ENCODE results near the gene BICD2.
"Not testable (repeated sequence)": the region's sequence is repeated elsewhere in the genome, so short reads cannot be mapped to it uniquely, and the experiment has no call there.

The BICD2 gene

DNA sequence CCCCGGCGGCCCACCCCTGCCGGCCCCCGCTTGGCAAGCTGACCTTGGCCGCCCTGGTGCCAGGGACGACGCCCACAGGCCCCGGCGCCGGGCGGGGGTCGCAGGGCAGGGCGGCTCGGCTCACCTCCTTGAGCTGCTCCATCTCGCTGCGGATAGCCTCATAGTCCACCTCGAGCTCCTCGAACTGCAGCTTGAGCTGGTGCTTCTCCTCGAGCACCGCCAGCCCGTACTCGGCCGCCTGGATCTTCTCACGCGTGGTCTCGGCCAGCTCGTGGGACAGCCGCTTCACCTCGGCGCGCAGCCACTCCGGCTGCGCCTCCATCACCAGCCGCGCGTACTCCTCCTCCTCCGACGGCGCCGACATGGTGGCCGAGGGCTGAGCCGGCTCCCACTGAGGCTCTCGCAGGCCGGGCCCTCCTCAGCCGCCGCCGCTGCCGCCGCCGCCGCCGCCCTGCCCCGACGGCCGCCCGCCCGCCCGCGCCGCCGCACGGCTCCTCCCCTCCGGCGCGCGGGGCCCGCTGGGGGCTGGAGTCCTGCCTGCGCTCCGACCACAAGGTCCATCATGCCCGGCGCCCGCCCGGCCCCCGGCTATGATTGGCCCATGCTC, at the start of gene BICD2:
Gene BICD2, minus strand, starts transcription at position 453 of the 607 bp plus-strand sequence. Its CDS starts 89 bp downstream, at position 364.
- peak within 1 kb of the TSS; percentile 98 for H3K27ac ChIP-seq (ENCODE audit: low read length)
- peaks cover 35% of the 10 kb centered on the region for H3K4me1 ChIP-seq (ENCODE audit: insufficient read depth, low read length)
- H3K79me2 ChIP-seq (ENCODE audit: insufficient read depth, low read length): peaks cover 51% of the 10 kb centered on the region
- no peaks in the 10 kb centered on the region; the same call in 1 of the 2 replicates for H3K36me3 ChIP-seq (ENCODE audit: insufficient read depth, low read length)
- H3K27me3 ChIP-seq (ENCODE audit: insufficient read depth, low read length, poor library complexity): no peaks in the 10 kb centered on the region
- DNase-seq: no peak
- H3K4me3 ChIP-seq (ENCODE audit: low read depth in 1 of 2, low read length in 2 of 2): peak within 1 kb of the TSS; percentile 83
- peak within 1 kb of the TSS; percentile 98 for H2AFZ ChIP-seq (ENCODE audit: low read depth, low read length)
- no peaks in the 10 kb centered on the region for H3K9me3 ChIP-seq (ENCODE audit: insufficient read depth, low read length, severe bottlenecking)
- peak within 1 kb of the TSS; percentile 99 for H3K9ac ChIP-seq (ENCODE audit: low read depth, low read length)
- H3K4me2 ChIP-seq (ENCODE audit: insufficient read depth, low read length): peak within 1 kb of the TSS; percentile 98
- no peak for TF ChIP-seq EZH2 (IDR thresholded peaks at IDR 0.05; ENCODE audit: borderline replicate concordance, low read depth, low read length, severe bottlenecking)
- TF ChIP-seq, protein P1, sequence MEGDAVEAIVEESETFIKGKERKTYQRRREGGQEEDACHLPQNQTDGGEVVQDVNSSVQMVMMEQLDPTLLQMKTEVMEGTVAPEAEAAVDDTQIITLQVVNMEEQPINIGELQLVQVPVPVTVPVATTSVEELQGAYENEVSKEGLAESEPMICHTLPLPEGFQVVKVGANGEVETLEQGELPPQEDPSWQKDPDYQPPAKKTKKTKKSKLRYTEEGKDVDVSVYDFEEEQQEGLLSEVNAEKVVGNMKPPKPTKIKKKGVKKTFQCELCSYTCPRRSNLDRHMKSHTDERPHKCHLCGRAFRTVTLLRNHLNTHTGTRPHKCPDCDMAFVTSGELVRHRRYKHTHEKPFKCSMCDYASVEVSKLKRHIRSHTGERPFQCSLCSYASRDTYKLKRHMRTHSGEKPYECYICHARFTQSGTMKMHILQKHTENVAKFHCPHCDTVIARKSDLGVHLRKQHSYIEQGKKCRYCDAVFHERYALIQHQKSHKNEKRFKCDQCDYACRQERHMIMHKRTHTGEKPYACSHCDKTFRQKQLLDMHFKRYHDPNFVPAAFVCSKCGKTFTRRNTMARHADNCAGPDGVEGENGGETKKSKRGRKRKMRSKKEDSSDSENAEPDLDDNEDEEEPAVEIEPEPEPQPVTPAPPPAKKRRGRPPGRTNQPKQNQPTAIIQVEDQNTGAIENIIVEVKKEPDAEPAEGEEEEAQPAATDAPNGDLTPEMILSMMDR (IDR thresholded peaks at IDR 0.05; ENCODE audit: borderline replicate concordance, extremely low read depth, low read length, poor library complexity, severe bottlenecking): no peak
- ATAC-seq (ENCODE audit: insufficient read depth, low read depth): no peak
- peaks cover 43% of the 10 kb centered on the region for H4K20me1 ChIP-seq (ENCODE audit: insufficient read depth, low read length)

DNA sequence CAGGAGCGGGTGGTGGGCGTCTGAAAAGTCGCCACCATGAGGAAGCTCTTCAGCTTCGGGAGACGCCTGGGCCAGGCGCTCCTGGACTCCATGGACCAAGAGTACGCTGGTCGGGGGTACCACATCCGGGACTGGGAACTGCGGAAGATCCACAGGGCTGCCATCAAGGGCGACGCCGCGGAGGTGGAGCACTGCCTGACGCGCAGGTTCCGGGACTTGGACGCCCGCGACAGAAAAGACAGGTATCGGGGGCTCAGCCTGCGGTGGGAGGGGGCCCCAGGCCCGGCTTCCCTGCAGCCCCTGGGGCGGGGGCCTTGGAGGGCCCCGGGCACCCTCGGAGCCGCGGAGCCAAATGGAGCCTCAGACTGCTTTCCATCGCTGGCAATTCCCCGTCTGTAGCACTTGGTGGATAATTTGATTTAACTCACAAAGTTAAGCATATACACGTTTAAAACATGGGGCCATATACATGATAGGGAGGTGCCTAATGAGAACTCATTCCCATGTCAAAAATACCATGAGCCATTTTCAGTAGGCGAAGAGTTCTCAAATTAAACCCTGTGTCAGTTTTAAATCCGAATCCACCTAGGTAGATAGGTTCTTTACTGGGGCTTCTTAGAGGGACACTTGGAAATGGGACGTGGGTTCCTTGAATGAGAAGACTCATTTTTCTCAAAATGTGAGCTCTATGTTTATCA, 45.1 kb upstream of the BICD2 start:
- not testable (repeated sequence) for H3K27me3 ChIP-seq (ENCODE audit: insufficient read depth, low read length, poor library complexity); H3K4me3 ChIP-seq (ENCODE audit: low read depth in 1 of 2, low read length in 2 of 2); H2AFZ ChIP-seq (ENCODE audit: low read depth, low read length); H3K9me3 ChIP-seq (ENCODE audit: insufficient read depth, low read length, severe bottlenecking); H3K79me2 ChIP-seq (ENCODE audit: insufficient read depth, low read length); H3K4me2 ChIP-seq (ENCODE audit: insufficient read depth, low read length); H3K9ac ChIP-seq (ENCODE audit: low read depth, low read length); H3K36me3 ChIP-seq (ENCODE audit: insufficient read depth, low read length); ATAC-seq (ENCODE audit: insufficient read depth, low read depth); H3K27ac ChIP-seq (ENCODE audit: low read length); H4K20me1 ChIP-seq (ENCODE audit: insufficient read depth, low read length); DNase-seq; H3K4me1 ChIP-seq (ENCODE audit: insufficient read depth, low read length)

- DNase-seq (no peak), ATAC-seq (ENCODE audit: insufficient read depth, low read depth) (no peak)
- Histone ChIP-seq H3K27ac (ENCODE audit: low read length) (no peak overlapping the region), H3K4me1 (ENCODE audit: insufficient read depth, low read length) (no peaks in the 10 kb centered on the region), H3K79me2 (ENCODE audit: insufficient read depth, low read length) (no peaks in the 10 kb centered on the region), H4K20me1 (ENCODE audit: insufficient read depth, low read length) (no peaks in the 10 kb centered on the region; the same call in 1 of the 2 replicates), H3K4me3 (ENCODE audit: low read depth in 1 of 2, low read length in 2 of 2) (no peak overlapping the region), H3K4me2 (ENCODE audit: insufficient read depth, low read length) (no peak overlapping the region), H3K9ac (ENCODE audit: low read depth, low read length) (no peak overlapping the region), H3K27me3 (ENCODE audit: insufficient read depth, low read length, poor library complexity) (no peaks in the 10 kb centered on the region), H3K9me3 (ENCODE audit: insufficient read depth, low read length, severe bottlenecking) (no peaks in the 10 kb centered on the region), H3K36me3 (ENCODE audit: insufficient read depth, low read length) (no peaks in the 10 kb centered on the region), H2AFZ (ENCODE audit: low read depth, low read length) (no peak overlapping the region)
- TF ChIP-seq, protein P1 (IDR thresholded peaks at IDR 0.05; ENCODE audit: borderline replicate concordance, extremely low read depth, low read length, poor library complexity, severe bottlenecking): no peak
- no peak for TF ChIP-seq EZH2 (IDR thresholded peaks at IDR 0.05; ENCODE audit: borderline replicate concordance, low read depth, low read length, severe bottlenecking)
Measured at GRCh38 chr9:92808726-92809451, 44.3 kb upstream of the BICD2 start.
